Vagina (tissue), 2 donors: ENCODE results near the gene ZNF521.

Source experiments
- POLR2AphosphoS5 ChIP-seq, 2 donors: sonication (generic); formaldehyde crosslinking; IDR thresholded peaks; one replicate each; pipeline ENCODE4 v1.9.0; 2017; ENCODE audit warnings: antibody characterized with exemption in 2 of 2, mild to moderate bottlenecking in 2 of 2, low read depth in 1 of 2; ENCODE audit not compliant: insufficient read depth in 1 of 2
- TF ChIP-seq, protein P1 (sequence below), 3 experiments: fragments of 450-650 bp in 2 of 3; fragments of 200-600 bp in 1 of 3; sonication (generic) in 1 of 3; IDR thresholded peaks; one replicate each; pipeline ENCODE4 v1.5.1; 2017 to 2019; ENCODE audit warnings: antibody characterized with exemption in 3 of 3, mild to moderate bottlenecking in 2 of 3, moderate library complexity in 2 of 3

DNA sequence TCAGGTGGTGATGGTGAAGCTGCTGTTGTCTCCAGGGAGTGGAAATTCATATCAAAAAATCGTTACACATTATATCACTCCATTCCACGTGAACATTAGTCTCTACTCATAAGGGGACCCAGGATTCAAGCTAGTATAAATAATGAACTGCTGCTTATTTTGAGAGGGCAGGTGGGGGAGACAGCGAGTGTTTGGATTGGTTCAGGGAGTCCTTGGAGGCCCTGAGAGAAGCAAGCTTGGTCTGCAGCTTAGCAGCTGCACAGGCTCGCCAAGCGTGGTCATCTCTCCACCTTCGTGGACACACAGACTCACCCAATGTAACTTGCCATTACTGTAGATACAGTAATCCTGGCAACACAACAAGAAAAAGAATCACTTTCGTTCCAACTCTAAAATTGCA lies 177.6 kb downstream of the ZNF521 start:
- TF ChIP-seq, protein P1, sequence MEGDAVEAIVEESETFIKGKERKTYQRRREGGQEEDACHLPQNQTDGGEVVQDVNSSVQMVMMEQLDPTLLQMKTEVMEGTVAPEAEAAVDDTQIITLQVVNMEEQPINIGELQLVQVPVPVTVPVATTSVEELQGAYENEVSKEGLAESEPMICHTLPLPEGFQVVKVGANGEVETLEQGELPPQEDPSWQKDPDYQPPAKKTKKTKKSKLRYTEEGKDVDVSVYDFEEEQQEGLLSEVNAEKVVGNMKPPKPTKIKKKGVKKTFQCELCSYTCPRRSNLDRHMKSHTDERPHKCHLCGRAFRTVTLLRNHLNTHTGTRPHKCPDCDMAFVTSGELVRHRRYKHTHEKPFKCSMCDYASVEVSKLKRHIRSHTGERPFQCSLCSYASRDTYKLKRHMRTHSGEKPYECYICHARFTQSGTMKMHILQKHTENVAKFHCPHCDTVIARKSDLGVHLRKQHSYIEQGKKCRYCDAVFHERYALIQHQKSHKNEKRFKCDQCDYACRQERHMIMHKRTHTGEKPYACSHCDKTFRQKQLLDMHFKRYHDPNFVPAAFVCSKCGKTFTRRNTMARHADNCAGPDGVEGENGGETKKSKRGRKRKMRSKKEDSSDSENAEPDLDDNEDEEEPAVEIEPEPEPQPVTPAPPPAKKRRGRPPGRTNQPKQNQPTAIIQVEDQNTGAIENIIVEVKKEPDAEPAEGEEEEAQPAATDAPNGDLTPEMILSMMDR (IDR thresholded peaks at IDR 0.05), result no peak
- TF ChIP-seq POLR2AphosphoS5 (IDR thresholded peaks at IDR 0.05; ENCODE audit: insufficient read depth in 1 of 2, low read depth in 1 of 2), result no peak
